HEK293 (cell line): ENCODE data around the gene COX5A.

ENCODE experiments used
- HOXA7 ChIP-seq: sonication (generic); formaldehyde crosslinking; IDR thresholded peaks from 2 replicates; pipeline ENCODE4 v1.8.1; 2022; ENCODE audit warnings: missing genetic modification reagents, borderline replicate concordance
- IKZF3 ChIP-seq: fragments of 450-650 bp; IDR thresholded peaks from 2 replicates; pipeline ENCODE4 v1.5.0; 2018; ENCODE audit warnings: missing biosample characterization, mild to moderate bottlenecking, missing genetic modification characterization, moderate library complexity
- KLF1 ChIP-seq: fragments of 450-650 bp; formaldehyde crosslinking; IDR thresholded peaks from 2 replicates; pipeline ENCODE4 v1.5.1; 2016; ENCODE audit warnings: missing biosample characterization, missing genetic modification characterization
- MEIS1 ChIP-seq: sonication (generic); formaldehyde crosslinking; IDR thresholded peaks from 2 replicates; pipeline ENCODE4 v1.8.1; 2022; ENCODE audit warnings: missing genetic modification reagents, mild to moderate bottlenecking, borderline replicate concordance
- MYNN ChIP-seq: fragments of 450-650 bp; formaldehyde crosslinking; IDR thresholded peaks from 2 replicates; pipeline ENCODE4 v1.5.1; 2016; ENCODE audit warnings: missing biosample characterization, missing genetic modification characterization, borderline replicate concordance
- RBAK ChIP-seq: fragments of 450-650 bp; formaldehyde crosslinking; IDR thresholded peaks from 2 replicates; pipeline ENCODE4 v1.5.1; 2016; ENCODE audit warnings: missing biosample characterization, missing genetic modification characterization
- SETDB1 ChIP-seq: IDR thresholded peaks from one replicate; pipeline ENCODE4 v1.6.1; 2017; ENCODE audit warnings: mild to moderate bottlenecking, low read length, moderate library complexity, mixed read lengths; ENCODE audit not compliant: insufficient read length
- SP3 ChIP-seq: fragments of 450-650 bp; formaldehyde crosslinking; IDR thresholded peaks from 2 replicates; pipeline ENCODE4 v1.5.1; 2016; ENCODE audit warnings: missing biosample characterization, missing genetic modification characterization
- ZBTB17 ChIP-seq: fragments of 450-650 bp; formaldehyde crosslinking; IDR thresholded peaks from 2 replicates; pipeline ENCODE4 v1.5.1; 2016; ENCODE audit warnings: missing biosample characterization, missing genetic modification characterization
- ZFP3 ChIP-seq: fragments of 450-650 bp; formaldehyde crosslinking; IDR thresholded peaks from 2 replicates; pipeline ENCODE4 v1.5.1; 2016; ENCODE audit warnings: low read depth, missing biosample characterization, missing genetic modification characterization
- ZNF174 ChIP-seq: fragments of 450-650 bp; formaldehyde crosslinking; IDR thresholded peaks from 2 replicates; pipeline ENCODE4 v1.5.0; 2017; ENCODE audit warnings: missing biosample characterization, mild to moderate bottlenecking, missing genetic modification characterization
- ZNF37A ChIP-seq: fragments of 450-650 bp; IDR thresholded peaks from 2 replicates; pipeline ENCODE4 v1.5.1; 2018; ENCODE audit warnings: missing biosample characterization, missing genetic modification characterization
- ZNF404 ChIP-seq: fragments of 450-650 bp; formaldehyde crosslinking; IDR thresholded peaks from 2 replicates; pipeline ENCODE4 v1.5.1; 2017; ENCODE audit warnings: missing biosample characterization, missing genetic modification characterization
- ZNF521 ChIP-seq: fragments of 450-650 bp; formaldehyde crosslinking; IDR thresholded peaks from 2 replicates; pipeline ENCODE4 v1.5.1; 2017; ENCODE audit warnings: missing biosample characterization, mild to moderate bottlenecking, missing genetic modification characterization
- ZNF530 ChIP-seq: fragments of 450-650 bp; formaldehyde crosslinking; IDR thresholded peaks from 2 replicates; pipeline ENCODE4 v1.5.1; 2016; ENCODE audit warnings: low read depth, missing biosample characterization, missing genetic modification characterization
- ZNF560 ChIP-seq: fragments of 450-650 bp; formaldehyde crosslinking; IDR thresholded peaks from 2 replicates; pipeline ENCODE4 v1.5.1; 2017; ENCODE audit warnings: missing biosample characterization, missing genetic modification characterization, borderline replicate concordance
- ZNF654 ChIP-seq: fragments of 450-650 bp; formaldehyde crosslinking; IDR thresholded peaks from 2 replicates; pipeline ENCODE4 v1.5.1; 2016; ENCODE audit warnings: low read depth, missing biosample characterization, missing genetic modification characterization
- ZNF660 ChIP-seq: fragments of 450-650 bp; IDR thresholded peaks from 2 replicates; pipeline ENCODE4 v1.5.1; 2018; ENCODE audit warnings: missing biosample characterization, mild to moderate bottlenecking, missing genetic modification characterization
- ZNF701 ChIP-seq: fragments of 450-650 bp; formaldehyde crosslinking; IDR thresholded peaks from 2 replicates; pipeline ENCODE4 v1.5.1; 2016; ENCODE audit warnings: missing biosample characterization, missing genetic modification characterization
- ZNF747 ChIP-seq: fragments of 450-650 bp; formaldehyde crosslinking; IDR thresholded peaks from 2 replicates; pipeline ENCODE4 v1.5.1; 2016; ENCODE audit warnings: missing biosample characterization, missing genetic modification characterization
- ZNF776 ChIP-seq: fragments of 450-650 bp; formaldehyde crosslinking; IDR thresholded peaks from 2 replicates; pipeline ENCODE4 v1.5.0; 2017; ENCODE audit warnings: missing biosample characterization, missing genetic modification characterization, borderline replicate concordance
- TF ChIP-seq, protein P1 (sequence below): fragments of 450-650 bp; formaldehyde crosslinking; IDR thresholded peaks from 2 replicates; pipeline ENCODE4 v1.5.1; 2016; ENCODE audit warnings: missing biosample characterization, missing genetic modification characterization
- TF ChIP-seq, protein P2 (sequence below): fragments of 450-650 bp; formaldehyde crosslinking; IDR thresholded peaks from 2 replicates; pipeline ENCODE4 v1.5.1; 2017; ENCODE audit warnings: missing biosample characterization, missing genetic modification characterization
- TF ChIP-seq, protein P3 (sequence below): fragments of 450-650 bp; formaldehyde crosslinking; IDR thresholded peaks from 2 replicates; pipeline ENCODE4 v1.5.1; 2016; ENCODE audit warnings: missing biosample characterization, missing genetic modification characterization
- TF ChIP-seq, protein P4 (sequence below): fragments of 450-650 bp; formaldehyde crosslinking; IDR thresholded peaks from 2 replicates; pipeline ENCODE4; 2016; ENCODE audit warnings: missing biosample characterization, missing genetic modification characterization
- TF ChIP-seq, protein P5 (sequence below): fragments of 450-650 bp; formaldehyde crosslinking; IDR thresholded peaks from 2 replicates; pipeline ENCODE4 v1.5.1; 2016; ENCODE audit warnings: missing biosample characterization, missing genetic modification characterization
- TF ChIP-seq, protein P6 (sequence below): fragments of 450-650 bp; formaldehyde crosslinking; IDR thresholded peaks from 2 replicates; pipeline ENCODE4 v1.5.1; 2017; ENCODE audit warnings: missing biosample characterization, missing genetic modification characterization
- TF ChIP-seq, protein P7 (sequence below): fragments of 450-650 bp; formaldehyde crosslinking; IDR thresholded peaks from 2 replicates; pipeline ENCODE4 v1.5.1; 2016; ENCODE audit warnings: missing biosample characterization, missing genetic modification characterization

The COX5A gene

DNA sequence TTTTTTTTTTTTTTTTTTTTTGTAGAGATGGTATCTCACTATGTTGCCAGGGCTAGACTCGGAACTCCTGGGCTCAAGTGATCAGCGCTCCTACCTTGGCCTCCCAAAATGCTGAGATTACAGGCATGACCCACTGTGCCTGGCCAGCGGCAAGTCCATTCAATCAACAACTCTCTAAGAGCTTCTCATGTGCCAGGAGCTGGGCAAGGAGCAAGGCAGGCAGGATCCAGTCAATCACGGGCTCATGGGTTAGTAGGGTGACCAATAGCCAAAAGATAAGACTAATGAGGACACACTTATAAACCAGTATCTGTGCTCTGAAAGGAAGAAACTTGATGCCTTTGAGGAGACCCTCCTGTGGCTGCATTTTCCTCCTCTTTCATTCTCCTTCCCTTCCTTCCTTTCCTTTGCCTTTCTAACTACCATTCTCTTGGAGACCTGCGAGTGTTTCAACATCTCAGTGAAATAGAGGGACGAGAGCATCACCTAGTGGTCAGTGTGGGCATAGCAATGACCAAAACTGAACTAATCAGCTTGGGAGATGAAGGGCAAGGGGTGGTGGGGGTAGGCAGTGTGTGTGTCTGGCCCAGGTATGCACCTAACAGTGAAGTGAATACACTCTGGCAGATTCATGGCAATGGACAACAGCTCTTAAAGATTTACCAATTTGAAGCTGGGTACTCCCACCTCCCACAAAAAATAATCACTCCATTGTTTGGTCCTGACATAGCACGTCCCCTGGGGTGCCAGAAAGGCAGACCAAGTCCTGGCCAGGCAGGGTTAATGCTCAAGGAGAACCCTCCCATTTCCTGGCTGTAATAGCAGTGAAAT is 12.4 kb upstream of the COX5A start (continued):
- TF ChIP-seq, protein P1, sequence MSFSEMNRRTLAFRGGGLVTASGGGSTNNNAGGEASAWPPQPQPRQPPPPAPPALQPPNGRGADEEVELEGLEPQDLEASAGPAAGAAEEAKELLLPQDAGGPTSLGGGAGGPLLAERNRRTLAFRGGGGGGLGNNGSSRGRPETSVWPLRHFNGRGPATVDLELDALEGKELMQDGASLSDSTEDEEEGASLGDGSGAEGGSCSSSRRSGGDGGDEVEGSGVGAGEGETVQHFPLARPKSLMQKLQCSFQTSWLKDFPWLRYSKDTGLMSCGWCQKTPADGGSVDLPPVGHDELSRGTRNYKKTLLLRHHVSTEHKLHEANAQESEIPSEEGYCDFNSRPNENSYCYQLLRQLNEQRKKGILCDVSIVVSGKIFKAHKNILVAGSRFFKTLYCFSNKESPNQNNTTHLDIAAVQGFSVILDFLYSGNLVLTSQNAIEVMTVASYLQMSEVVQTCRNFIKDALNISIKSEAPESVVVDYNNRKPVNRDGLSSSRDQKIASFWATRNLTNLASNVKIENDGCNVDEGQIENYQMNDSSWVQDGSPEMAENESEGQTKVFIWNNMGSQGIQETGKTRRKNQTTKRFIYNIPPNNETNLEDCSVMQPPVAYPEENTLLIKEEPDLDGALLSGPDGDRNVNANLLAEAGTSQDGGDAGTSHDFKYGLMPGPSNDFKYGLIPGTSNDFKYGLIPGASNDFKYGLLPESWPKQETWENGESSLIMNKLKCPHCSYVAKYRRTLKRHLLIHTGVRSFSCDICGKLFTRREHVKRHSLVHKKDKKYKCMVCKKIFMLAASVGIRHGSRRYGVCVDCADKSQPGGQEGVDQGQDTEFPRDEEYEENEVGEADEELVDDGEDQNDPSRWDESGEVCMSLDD (tag by site-specific recombination), result no peak
- TF ChIP-seq ZNF521 (tag by site-specific recombination), result no peak
- no peak for TF ChIP-seq ZNF747 (tag by site-specific recombination)
- TF ChIP-seq ZBTB17 (tag by site-specific recombination), result no peak; the same call in none of the 2 replicates
- TF ChIP-seq, protein P2, sequence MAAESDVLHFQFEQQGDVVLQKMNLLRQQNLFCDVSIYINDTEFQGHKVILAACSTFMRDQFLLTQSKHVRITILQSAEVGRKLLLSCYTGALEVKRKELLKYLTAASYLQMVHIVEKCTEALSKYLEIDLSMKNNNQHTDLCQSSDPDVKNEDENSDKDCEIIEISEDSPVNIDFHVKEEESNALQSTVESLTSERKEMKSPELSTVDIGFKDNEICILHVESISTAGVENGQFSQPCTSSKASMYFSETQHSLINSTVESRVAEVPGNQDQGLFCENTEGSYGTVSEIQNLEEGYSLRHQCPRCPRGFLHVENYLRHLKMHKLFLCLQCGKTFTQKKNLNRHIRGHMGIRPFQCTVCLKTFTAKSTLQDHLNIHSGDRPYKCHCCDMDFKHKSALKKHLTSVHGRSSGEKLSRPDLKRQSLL (tag by site-specific recombination), result no peak
- no peak for TF ChIP-seq ZNF776 (tag by site-specific recombination)
- TF ChIP-seq IKZF3 (tag by site-specific recombination), result peak; percentile 78
- peak; percentile 100 for TF ChIP-seq ZNF654 (tag by site-specific recombination)
- TF ChIP-seq, protein P3, sequence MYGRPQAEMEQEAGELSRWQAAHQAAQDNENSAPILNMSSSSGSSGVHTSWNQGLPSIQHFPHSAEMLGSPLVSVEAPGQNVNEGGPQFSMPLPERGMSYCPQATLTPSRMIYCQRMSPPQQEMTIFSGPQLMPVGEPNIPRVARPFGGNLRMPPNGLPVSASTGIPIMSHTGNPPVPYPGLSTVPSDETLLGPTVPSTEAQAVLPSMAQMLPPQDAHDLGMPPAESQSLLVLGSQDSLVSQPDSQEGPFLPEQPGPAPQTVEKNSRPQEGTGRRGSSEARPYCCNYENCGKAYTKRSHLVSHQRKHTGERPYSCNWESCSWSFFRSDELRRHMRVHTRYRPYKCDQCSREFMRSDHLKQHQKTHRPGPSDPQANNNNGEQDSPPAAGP (tag by site-specific recombination), result peak; percentile 63; the same call in 1 of the 2 replicates
- peak; percentile 45; the same call in 1 of the 2 replicates for TF ChIP-seq ZNF660 (tag by site-specific recombination)
- TF ChIP-seq ZNF560, result no peak
- TF ChIP-seq, protein P4, sequence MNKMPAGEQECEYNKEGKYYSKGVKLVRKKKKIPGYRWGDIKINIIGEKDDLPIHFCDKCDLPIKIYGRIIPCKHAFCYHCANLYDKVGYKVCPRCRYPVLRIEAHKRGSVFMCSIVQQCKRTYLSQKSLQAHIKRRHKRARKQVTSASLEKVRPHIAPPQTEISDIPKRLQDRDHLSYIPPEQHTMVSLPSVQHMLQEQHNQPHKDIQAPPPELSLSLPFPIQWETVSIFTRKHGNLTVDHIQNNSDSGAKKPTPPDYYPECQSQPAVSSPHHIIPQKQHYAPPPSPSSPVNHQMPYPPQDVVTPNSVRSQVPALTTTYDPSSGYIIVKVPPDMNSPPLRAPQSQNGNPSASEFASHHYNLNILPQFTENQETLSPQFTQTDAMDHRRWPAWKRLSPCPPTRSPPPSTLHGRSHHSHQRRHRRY, result no peak
- no peak for TF ChIP-seq SP3
- no peak for TF ChIP-seq ZNF530
- TF ChIP-seq ZNF174 (tag by site-specific recombination), result no peak
- TF ChIP-seq, protein P5, sequence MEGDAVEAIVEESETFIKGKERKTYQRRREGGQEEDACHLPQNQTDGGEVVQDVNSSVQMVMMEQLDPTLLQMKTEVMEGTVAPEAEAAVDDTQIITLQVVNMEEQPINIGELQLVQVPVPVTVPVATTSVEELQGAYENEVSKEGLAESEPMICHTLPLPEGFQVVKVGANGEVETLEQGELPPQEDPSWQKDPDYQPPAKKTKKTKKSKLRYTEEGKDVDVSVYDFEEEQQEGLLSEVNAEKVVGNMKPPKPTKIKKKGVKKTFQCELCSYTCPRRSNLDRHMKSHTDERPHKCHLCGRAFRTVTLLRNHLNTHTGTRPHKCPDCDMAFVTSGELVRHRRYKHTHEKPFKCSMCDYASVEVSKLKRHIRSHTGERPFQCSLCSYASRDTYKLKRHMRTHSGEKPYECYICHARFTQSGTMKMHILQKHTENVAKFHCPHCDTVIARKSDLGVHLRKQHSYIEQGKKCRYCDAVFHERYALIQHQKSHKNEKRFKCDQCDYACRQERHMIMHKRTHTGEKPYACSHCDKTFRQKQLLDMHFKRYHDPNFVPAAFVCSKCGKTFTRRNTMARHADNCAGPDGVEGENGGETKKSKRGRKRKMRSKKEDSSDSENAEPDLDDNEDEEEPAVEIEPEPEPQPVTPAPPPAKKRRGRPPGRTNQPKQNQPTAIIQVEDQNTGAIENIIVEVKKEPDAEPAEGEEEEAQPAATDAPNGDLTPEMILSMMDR (tag by site-specific recombination), result peak; percentile 97
- TF ChIP-seq MEIS1, result no peak
- TF ChIP-seq ZNF404 (tag by site-specific recombination), result no peak
- no peak for TF ChIP-seq KLF1 (tag by site-specific recombination)
- no peak for TF ChIP-seq HOXA7 (CRISPR knock-in tag)
- TF ChIP-seq MYNN (tag by site-specific recombination), result no peak
- TF ChIP-seq SETDB1, result no peak
- TF ChIP-seq, protein P6, sequence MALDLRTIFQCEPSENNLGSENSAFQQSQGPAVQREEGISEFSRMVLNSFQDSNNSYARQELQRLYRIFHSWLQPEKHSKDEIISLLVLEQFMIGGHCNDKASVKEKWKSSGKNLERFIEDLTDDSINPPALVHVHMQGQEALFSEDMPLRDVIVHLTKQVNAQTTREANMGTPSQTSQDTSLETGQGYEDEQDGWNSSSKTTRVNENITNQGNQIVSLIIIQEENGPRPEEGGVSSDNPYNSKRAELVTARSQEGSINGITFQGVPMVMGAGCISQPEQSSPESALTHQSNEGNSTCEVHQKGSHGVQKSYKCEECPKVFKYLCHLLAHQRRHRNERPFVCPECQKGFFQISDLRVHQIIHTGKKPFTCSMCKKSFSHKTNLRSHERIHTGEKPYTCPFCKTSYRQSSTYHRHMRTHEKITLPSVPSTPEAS, result no peak
- TF ChIP-seq ZNF37A (tag by site-specific recombination), result no peak
- TF ChIP-seq ZNF701 (tag by site-specific recombination), result no peak
- TF ChIP-seq, protein P7, sequence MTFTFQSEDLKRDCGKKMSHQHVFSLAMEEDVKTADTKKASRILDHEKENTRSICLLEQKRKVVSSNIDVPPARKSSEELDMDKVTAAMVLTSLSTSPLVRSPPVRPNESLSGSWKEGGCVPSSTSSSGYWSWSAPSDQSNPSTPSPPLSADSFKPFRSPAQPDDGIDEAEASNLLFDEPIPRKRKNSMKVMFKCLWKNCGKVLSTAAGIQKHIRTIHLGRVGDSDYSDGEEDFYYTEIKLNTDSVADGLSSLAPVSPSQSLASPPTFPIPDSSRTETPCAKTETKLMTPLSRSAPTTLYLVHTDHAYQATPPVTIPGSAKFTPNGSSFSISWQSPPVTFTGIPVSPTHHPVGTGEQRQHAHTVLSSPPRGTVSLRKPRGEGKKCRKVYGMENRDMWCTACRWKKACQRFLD, result no peak
- no peak for TF ChIP-seq ZFP3 (tag by site-specific recombination)
- TF ChIP-seq RBAK, result no peak
